GM10266 (cell line): ENCODE measurements around the gene TMEM151A.

ENCODE experiments used
- DNase-seq: peaks from one replicate; pipeline ENCODE4 v3.0.0; 2012; ENCODE audit errors: extremely low spot score
- CTCF ChIP-seq: IDR thresholded peaks from 2 replicates; pipeline ENCODE4 v1.5.1; 2012; ENCODE audit warnings: mild to moderate bottlenecking, low read depth; ENCODE audit not compliant: control insufficient read depth, insufficient read depth; ENCODE audit errors: missing control alignments

Gene TMEM151A

GRCh38 chr11:66281001-66281400 is 10.7 kb upstream of the TMEM151A start:
- no peak for TF ChIP-seq CTCF
- no peak for DNase-seq

DNA sequence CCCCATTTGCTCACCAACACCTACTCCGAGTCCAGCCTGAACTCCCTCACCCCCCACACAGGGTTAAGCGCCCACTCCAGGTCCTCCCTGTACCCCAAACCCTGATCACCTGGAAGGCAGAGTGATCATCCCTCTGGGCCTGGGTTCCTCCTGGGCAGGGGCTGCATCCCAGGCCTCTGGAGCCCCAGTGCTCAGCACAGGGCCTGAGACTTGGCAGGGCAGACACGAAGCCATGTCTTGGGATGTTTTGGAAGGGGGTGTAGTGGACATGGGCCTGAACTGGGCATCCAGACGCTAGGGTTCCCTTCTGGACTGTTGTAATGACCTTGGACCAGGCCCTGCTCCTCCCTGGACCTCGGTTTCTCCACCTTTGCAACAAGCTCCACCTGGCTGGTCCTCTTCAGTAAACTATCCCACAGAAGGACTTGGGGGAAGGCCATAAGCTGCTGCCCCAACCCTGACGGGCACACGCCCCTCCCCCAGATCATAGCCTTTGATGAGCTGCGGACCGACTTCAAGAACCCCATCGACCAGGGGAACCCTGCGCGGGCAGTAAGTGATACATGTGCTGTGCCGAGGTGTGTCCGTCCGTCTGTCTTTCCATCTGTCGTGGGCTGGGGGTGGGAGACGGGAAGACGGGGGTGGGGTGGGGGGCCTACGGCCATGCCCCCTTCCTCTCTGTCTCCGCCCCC is 9.8 kb upstream of the TMEM151A start:
- no peak for TF ChIP-seq CTCF
- DNase-seq = no peak

GRCh38 chr11:66282468-66283455 is 8.9 kb upstream of the TMEM151A start:
- peak; percentile 98 for TF ChIP-seq CTCF
- DNase-seq = peak; percentile 99

DNA sequence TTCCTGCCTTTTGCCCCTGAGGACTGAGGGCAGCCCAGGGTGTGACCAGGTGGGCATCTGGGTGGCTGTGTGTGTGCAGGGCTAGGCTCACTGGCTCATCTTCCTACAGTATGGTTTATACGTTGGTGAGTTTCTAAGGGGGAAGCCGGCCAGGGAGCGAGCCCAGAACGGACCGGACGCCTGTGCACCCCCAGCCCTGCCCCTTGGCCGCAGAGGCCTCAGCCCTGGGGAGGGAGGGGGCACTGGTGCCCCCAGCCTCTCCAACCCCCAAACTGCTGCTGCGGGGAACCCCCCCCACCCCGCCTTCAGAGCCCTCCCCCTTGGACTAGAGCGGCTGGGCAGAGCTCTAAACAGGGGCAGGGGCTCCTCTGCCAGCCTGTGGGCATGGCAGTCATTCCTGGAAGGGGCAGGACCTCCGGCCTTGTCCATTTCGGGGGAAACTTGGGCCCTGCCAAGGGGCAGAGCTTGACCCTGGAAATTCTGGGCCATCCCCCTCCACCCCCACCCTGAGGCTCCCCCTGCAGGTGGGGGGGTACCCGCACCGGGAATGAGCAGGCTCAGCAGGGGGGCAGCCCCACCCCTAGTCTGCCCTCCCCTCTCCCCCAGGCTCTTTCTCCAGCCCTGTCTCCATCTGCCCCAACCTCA is 8.1 kb upstream of the TMEM151A start:
- TF ChIP-seq CTCF = no peak
- no peak for DNase-seq

DNA sequence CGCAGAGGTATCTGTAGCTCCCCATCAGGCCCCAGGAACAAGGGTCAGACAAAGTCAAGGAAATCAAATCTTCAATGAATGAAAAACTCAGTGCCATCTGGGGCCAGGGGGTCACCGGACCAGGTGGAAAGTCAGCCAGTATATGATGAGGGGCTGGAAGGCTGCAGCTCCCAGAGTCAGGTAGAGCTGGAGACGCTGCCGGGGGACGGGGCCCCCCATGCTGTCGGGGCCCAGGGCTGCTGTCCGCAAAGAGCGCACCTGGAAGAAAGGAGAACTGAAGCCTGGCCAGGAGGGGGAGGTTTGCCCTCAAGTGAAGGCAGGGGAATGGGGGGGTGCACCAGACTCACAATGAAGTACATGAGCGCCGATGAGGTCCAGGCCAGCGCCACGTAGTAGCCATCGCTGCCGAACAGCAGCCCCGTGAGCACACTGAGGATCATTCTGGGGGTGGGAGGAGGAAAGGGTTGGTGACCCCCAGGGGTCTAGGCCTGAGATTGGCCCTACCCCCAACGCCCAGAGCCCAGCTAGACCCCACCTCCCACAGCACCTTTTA is 7.1 kb upstream of the TMEM151A start:
- no peak for TF ChIP-seq CTCF
- DNase-seq = no peak

DNA sequence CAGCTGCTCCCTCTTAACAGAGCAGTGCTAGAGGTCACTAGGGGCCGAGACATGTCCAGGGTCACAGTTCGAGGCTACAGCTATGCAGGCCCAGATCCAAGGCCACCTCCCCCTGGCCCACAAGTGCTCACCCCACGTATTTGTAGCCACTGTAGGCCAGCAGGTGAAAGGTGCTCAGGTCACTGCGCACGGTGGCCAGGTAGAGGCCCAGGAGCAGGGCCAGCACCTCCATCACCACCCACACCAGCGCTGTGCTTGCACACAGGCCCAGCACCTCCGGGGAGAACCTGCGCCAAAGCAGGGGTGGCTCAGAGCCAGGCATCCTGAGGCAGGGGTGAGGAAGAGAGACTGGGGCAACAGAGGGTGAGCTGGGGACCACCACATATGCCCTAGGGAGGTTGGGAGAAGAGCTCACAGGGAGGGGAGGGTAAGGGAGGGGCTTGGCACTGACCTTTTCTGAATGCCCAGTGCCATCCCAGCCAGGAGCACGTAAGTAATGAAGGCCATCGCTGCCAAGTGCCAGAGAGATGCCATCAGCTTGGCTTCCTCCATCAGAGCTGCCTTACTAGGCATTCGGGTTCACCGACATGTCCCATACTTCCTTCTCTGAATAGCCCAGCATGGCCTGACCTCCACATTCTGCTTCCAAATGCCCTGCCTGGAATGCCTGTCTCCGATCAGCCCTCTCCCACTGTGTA is 6.3 kb upstream of the TMEM151A start:
- TF ChIP-seq CTCF = no peak
- DNase-seq = no peak
